Omental fat pad (tissue), 4 donors: ENCODE data around the gene ANAPC10. TPM values are rescaled to one million over a fixed set of nuclear protein-coding genes. Genes with fewer than 3 reads are reported as not detected.

Experiments used
- ATAC-seq: fragments of 150-250 bp; one replicate; pipeline ENCODE4 v1.9.1; 2016; ENCODE audit warnings: mild to moderate bottlenecking, moderate library complexity; ENCODE audit not compliant: low FRiP score
- DNase-seq: peaks from one replicate; pipeline ENCODE4 v3.0.0-alpha.2; 2019; ENCODE audit warnings: low spot score
- total RNA-seq, 4 donors: library from RNA; depleted of rRNA; stranded (reverse); fragments of >200 nt; gene quantifications; one replicate each; pipeline ENCODE4 v1.1.0, GENCODE V29; 2016
- TF ChIP-seq, protein P1 (sequence below), 3 donors: fragments of 450-650 bp; IDR thresholded peaks; one replicate each; pipeline ENCODE4 v1.5.1; 2016 to 2017; ENCODE audit warnings: antibody characterized with exemption in 3 of 3, mild to moderate bottlenecking in 3 of 3, moderate library complexity in 2 of 3

Gene ANAPC10
- total RNA-seq, 4 donors from 2014 or later, result 19.2 to 44.6 (median 21.9) TPM

DNA sequence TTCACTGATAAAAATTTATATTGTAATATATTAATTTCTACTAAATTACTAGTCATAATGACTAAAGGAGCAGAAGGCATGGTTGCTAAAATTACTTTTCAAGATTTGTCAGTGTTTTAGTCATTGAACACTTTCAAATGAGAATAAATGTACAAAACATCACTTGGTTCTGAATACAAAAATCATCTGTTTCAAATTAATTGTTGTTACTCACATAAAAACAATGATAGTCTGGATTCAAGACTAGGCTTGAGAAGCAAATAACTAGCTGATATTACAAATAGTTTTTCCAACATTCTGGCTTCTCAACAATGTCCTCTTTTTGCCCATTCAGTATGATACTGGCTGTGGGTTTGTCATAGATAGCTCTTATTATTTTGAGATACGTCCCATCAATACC lies 112.5 kb downstream of the ANAPC10 start:
- no peak for DNase-seq
- no peak for ATAC-seq
- TF ChIP-seq, protein P1, sequence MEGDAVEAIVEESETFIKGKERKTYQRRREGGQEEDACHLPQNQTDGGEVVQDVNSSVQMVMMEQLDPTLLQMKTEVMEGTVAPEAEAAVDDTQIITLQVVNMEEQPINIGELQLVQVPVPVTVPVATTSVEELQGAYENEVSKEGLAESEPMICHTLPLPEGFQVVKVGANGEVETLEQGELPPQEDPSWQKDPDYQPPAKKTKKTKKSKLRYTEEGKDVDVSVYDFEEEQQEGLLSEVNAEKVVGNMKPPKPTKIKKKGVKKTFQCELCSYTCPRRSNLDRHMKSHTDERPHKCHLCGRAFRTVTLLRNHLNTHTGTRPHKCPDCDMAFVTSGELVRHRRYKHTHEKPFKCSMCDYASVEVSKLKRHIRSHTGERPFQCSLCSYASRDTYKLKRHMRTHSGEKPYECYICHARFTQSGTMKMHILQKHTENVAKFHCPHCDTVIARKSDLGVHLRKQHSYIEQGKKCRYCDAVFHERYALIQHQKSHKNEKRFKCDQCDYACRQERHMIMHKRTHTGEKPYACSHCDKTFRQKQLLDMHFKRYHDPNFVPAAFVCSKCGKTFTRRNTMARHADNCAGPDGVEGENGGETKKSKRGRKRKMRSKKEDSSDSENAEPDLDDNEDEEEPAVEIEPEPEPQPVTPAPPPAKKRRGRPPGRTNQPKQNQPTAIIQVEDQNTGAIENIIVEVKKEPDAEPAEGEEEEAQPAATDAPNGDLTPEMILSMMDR (IDR thresholded peaks at IDR 0.05), result no peak

DNA sequence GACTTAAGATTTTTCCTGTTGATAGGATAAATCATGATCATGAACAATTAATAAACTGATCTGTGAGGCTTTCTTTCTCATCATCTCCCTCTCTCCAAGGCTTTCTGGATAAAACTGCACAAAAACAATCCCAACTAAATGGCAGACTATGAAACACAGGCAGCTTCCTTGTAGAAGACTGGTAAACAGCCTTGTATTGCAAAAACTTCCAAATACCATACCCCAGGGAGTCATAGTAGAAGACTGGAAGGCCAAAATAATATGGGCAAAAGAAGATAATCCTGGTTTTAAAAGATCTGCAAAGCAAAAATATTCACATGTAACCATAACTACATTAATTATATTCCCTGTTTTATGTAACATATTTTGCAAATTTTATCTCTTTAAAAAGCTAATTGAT lies 113.0 kb downstream of the ANAPC10 start:
- TF ChIP-seq, protein P1 (IDR thresholded peaks at IDR 0.05), result no peak
- ATAC-seq (no peak), DNase-seq (no peak)

DNA sequence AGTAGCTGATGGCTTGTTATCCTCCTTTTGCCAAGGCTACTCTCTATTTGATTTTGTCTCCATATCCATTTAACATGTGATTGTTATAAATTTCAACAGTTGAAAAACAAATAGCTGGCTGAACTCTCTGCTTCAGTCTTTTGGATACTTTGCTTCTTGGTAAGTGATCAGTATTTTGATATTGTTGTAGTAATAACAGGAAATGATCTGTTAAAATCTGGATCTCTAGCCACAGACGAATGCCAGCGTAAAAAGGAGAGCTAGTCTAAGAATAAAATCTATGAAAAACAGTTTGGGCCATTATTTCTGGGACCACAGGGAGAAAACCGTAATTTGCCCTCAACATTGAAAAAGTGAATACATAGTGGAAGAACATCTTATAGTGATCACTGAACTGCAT lies 113.8 kb downstream of the ANAPC10 start:
- TF ChIP-seq, protein P1 (IDR thresholded peaks at IDR 0.05), result no peak
- no peak for ATAC-seq
- no peak for DNase-seq

DNA sequence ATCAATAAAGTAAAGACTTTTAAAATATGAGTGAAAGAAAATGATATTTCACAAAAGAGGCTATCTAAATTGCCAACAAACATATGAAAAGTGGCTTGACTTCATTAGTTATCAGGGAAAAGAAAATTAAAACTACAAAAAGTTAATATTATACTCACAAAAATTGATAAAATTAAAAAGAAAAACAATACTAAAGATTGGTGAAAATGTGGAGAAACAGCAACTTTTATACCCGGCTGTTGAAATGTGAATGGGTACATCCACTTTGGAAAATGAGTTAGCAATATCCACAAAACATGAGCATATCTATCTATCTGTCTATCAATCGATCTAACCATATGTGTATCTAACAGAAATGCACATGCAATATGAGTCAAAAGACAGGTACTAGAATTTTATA lies 122.3 kb downstream of the ANAPC10 start:
- ATAC-seq (no peak), DNase-seq (no peak)
- TF ChIP-seq, protein P1 (IDR thresholded peaks at IDR 0.05), result no peak

DNA sequence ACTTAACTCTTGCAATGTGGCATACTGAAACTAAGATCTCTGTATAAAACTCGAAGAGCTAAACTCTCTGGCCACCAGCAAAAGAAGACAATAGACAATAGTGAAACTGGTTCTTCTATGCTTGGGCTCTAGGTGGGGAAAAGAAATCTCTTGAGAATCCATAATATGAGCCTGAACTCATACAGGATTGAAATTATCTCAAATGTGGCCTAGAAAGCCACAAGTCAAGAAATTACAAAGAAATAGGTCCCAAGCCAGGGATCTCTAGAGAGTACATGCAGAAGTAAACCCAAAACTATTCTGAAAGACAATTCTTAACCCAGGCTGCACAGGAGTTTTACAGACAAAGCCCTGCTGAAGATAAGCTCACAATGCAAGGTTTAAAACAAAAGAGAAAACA lies 127.4 kb downstream of the ANAPC10 start:
- DNase-seq (no peak), ATAC-seq (no peak)
- TF ChIP-seq, protein P1 (IDR thresholded peaks at IDR 0.05), result no peak

DNA sequence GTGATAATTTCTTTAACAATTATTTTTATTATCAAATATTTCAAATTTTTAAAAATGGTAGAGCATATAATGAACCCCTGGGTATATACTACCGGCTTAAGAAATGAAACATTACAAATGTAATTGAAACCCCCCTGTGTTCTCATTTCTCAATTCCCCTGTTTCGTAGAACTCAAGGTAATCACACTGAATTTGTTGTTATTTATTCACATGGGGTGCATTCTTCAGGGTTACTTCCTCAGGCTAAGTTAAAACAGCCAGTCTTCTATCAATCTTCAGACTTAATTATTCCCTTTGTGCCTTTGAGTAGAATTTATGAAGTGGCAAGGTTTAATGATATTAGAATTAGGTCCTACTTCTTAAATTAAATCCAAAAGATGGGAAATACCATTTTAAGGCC lies 128.2 kb downstream of the ANAPC10 start:
- TF ChIP-seq, protein P1 (IDR thresholded peaks at IDR 0.05), result no peak
- DNase-seq (no peak), ATAC-seq (no peak)

DNA sequence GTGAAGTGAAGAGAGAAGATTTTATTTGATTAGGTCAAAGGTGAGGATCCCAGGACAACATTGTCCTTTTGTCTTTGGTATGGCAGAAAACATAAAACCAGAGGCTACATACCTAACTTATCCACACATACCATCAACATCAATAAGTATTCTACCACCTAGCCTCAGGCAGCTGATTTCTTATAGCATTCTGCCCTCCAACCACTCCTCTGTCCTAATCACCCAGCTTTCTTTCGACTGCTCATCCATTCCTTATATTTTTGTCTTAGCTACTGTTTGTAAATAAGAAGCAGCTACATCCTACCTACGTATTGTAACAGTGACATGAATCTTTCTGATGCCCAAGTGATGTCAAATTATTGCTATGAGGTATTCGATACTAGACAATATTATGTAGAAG lies 129.4 kb downstream of the ANAPC10 start:
- ATAC-seq, result no peak
- TF ChIP-seq, protein P1 (IDR thresholded peaks at IDR 0.05), result no peak
- no peak for DNase-seq
